AG09319 (cell line): ENCODE results near the gene TBL1XR1.

ENCODE experiments used
- DNase-seq: peaks from one replicate; pipeline ENCODE4 v3.0.0-alpha.2; 2010; ENCODE audit warnings: low read depth; ENCODE audit errors: extremely low read depth
- CTCF ChIP-seq: IDR thresholded peaks from 2 replicates; pipeline ENCODE4 v1.5.1; 2011; ENCODE audit warnings: low read depth, mild to moderate bottlenecking, inconsistent platforms, low read length, moderate library complexity

The TBL1XR1 gene

DNA sequence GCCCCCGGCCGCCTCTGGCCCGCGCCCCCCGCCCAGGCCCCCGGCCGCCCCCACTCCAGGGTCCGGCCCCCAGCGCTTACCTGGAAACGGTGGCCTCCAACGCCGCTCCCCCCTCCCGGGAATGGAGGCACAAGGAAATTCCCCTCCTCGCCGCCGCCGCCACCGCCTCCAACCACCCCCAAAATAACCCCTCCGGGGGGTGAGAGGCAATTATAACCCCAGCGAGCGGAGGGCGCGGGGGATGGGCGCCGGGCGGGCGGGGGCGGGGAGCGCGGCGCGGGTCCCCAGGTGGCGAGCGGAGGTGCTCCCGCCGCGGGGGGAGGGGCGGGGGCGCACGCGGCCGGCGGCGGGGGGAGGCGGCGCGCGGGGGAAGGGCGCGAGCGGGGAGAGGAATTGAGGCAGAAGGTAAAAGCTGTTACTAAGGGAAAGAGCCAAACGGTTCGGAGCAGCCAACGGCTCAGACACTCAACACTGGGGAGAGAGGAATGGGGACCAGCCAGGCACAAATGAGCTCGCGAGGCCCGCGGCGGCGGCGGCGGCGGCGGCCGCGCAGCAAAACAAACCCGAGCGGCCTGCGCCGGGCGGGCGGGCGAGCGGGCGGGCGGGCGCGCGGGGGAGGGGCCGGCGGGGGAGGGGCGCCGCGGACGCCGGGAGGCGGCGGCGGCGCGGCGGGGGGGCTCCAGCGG lies at the start of gene TBL1XR1:
TSS of gene TBL1XR1 (minus strand) at position 442 of the 686 bp plus-strand sequence. CDS start 132,505 bp downstream, outside the sequence.
- no peak for TF ChIP-seq CTCF
- peak; percentile 84 for DNase-seq

GRCh38 chr3:177245250-177245649 lies 48.0 kb upstream of the TBL1XR1 start:
- no peak for DNase-seq

DNA sequence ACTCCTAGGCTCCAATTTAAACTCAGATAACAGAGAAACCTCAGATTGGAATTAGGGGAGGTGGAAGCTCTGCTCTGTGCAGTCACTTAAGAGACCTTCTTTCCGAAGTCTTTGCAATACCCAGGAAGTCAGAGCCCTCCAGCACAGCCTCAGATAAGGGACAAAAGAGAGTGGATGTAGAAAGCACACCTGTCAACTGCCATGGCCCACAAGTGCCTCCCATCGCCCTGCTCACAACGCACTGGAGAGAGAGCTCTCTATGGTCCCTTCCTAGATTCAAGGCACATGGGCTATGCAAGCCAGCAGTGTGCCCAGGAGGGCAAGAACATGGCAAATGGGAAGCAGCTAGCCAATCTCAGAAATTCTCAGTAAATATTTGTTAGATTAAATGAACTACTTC lies 47.3 kb upstream of the TBL1XR1 start:
- no peak for TF ChIP-seq CTCF

More at GRCh38 chr3:177245250-177245649, 48.0 kb upstream of the TBL1XR1 start:
- TF ChIP-seq CTCF: no peak

DNA sequence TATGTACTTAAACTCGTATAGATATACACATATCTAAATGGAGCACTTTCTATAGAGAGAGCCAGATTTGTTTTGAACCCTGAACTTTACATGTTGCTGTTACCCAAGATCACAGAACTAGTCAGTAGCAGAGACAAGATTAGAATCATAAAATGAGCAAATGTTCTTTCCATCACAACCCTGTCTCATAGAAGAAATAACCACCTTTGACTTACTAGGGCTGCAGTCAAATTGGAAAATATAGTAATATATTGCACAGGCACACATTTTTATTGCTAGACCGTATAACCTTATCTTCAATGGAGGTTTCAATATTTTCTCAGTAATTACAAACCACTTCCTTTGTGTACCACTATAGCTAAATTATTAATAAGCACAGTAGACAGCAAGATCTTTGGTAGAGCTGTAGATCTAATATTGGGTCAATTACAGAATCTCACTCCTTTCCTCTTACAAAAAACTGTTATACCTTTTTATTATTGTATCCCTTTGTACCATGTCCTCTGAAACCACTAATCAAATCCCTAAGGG lies 41.5 kb upstream of the TBL1XR1 start:
- no peak for DNase-seq
- TF ChIP-seq CTCF: no peak

More for the DNA sequence above, 47.3 kb upstream of the TBL1XR1 start:
- no peak for DNase-seq

- no peak for TF ChIP-seq CTCF
- DNase-seq: no peak
Measured at GRCh38 chr3:177237206-177237605, 39.9 kb upstream of the TBL1XR1 start.

GRCh38 chr3:177236704-177237103 lies 39.4 kb upstream of the TBL1XR1 start:
- DNase-seq: no peak
- TF ChIP-seq CTCF: no peak

- no peak for DNase-seq
- TF ChIP-seq CTCF: no peak
Measured at GRCh38 chr3:177234121-177234520, 36.8 kb upstream of the TBL1XR1 start.
